Measurements from ENCODE around the gene GPC4.

GRCh38 chrX:133437766-133438165 lies 22.5 kb upstream of the GPC4 start:
- TF ChIP-seq CTCF (IDR thresholded peaks at IDR 0.05; ENCODE audit: low read depth, low read length, missing input control): no peak
- TF ChIP-seq MAX (IDR thresholded peaks at IDR 0.05): no peak
- no peak for TF ChIP-seq ZBTB33 (IDR thresholded peaks at IDR 0.05)
